IMR-90 (cell line): Measurements from ENCODE around the gene RASGRP3. TPM values are rescaled to one million over a fixed set of nuclear protein-coding genes. Genes with fewer than 3 reads are reported as not detected.

Experiments
- ATAC-seq: fragments of 200-7000 bp; cut with Tn5 transposase; 2 replicates; pipeline ENCODE4 v1.9.1; 2020; ENCODE audit warnings: low read depth, mild to moderate bottlenecking, moderate library complexity
- BruUV-seq: library from RNA; stranded (reverse); fragments of 400-500 nt; replicated peaks from 2 replicates; lab custom pipeline; 2021; lab: Mats Ljungman, UMichigan
- CTCF ChIA-PET: fragments of 300-600 bp; formaldehyde crosslinking; extraction: SDS; loops from one replicate; lab custom pipeline; 2021; ENCODE audit warnings: antibody characterized with exemption; lab: Yijun Ruan, JAX
- POLR2A ChIA-PET: fragments of 300-600 bp; sonication (Branson Sonifier 250); formaldehyde crosslinking; loops from one replicate; lab custom pipeline; 2022; ENCODE audit warnings: antibody characterized with exemption; ENCODE audit not compliant: unreplicated experiment; lab: Charles Lee
- DNase-seq: peaks from one replicate; pipeline ENCODE4 v3.0.0; 2013
- H2AFZ ChIP-seq: replicated peaks from 2 replicates; pipeline ENCODE3; 2013; ENCODE audit warnings: low read length, mild to moderate bottlenecking; ENCODE audit not compliant: poor library complexity
- H2AK5ac ChIP-seq: 2 replicates; pipeline ENCODE4 v1.6.1; 2013; ENCODE audit warnings: low read depth, low read length, inconsistent platforms
- H2AK9ac ChIP-seq: replicated peaks from 2 replicates; pipeline ENCODE3; 2013; ENCODE audit warnings: mild to moderate bottlenecking, low read depth, low read length, moderate library complexity; ENCODE audit not compliant: poor library complexity
- H2BK120ac ChIP-seq: 2 replicates; pipeline ENCODE4 v1.6.1; 2013; ENCODE audit warnings: low read depth, low read length, inconsistent platforms
- H2BK15ac ChIP-seq: 3 replicates; pipeline ENCODE4 v1.6.1; 2013; ENCODE audit warnings: low read depth, low read length, inconsistent platforms
- H2BK20ac ChIP-seq: 2 replicates; pipeline ENCODE4 v1.6.1; 2013; ENCODE audit warnings: low read depth, mild to moderate bottlenecking, inconsistent platforms, low read length, moderate library complexity
- H2BK5ac ChIP-seq: 2 replicates; pipeline ENCODE4 v1.6.1; 2013; ENCODE audit warnings: mild to moderate bottlenecking, low read depth, low read length, inconsistent platforms; ENCODE audit not compliant: poor library complexity, severe bottlenecking
- H3K14ac ChIP-seq: replicated peaks from 2 replicates; pipeline ENCODE4 v1.6.1; 2013; ENCODE audit warnings: low read depth, low read length, inconsistent platforms
- H3K18ac ChIP-seq: 2 replicates; pipeline ENCODE4 v1.6.1; 2013; ENCODE audit warnings: low read depth, low read length, control low read depth
- H3K23ac ChIP-seq: 2 replicates; pipeline ENCODE4 v1.6.1; 2013; ENCODE audit warnings: low read depth, low read length, inconsistent platforms
- H3K27ac ChIP-seq: 2 replicates; pipeline ENCODE4 v1.5.1; 2013; ENCODE audit warnings: mild to moderate bottlenecking, control low read depth, low read length; ENCODE audit not compliant: insufficient read depth
- H3K27me3 ChIP-seq: 2 replicates; pipeline ENCODE4 v1.6.1; 2013; ENCODE audit warnings: low read length; ENCODE audit not compliant: control insufficient read depth, insufficient read depth
- H3K36me3 ChIP-seq: 2 replicates; pipeline ENCODE4 v1.6.1; 2013; ENCODE audit warnings: low read length, mixed read lengths; ENCODE audit not compliant: control insufficient read depth, insufficient read depth
- H3K4ac ChIP-seq: 2 replicates; pipeline ENCODE4 v1.6.1; 2013; ENCODE audit warnings: low read depth, low read length, inconsistent platforms
- H3K4me1 ChIP-seq: 2 replicates; pipeline ENCODE4 v1.6.1; 2013; ENCODE audit warnings: low read length, mixed read lengths; ENCODE audit not compliant: control insufficient read depth, insufficient read depth
- H3K4me2 ChIP-seq: 2 replicates; pipeline ENCODE4 v1.6.1; 2013; ENCODE audit warnings: low read depth, mild to moderate bottlenecking, control low read depth, low read length, moderate library complexity
- H3K4me3 ChIP-seq: 2 replicates; pipeline ENCODE4 v1.5.1; 2013; ENCODE audit warnings: low read depth, mild to moderate bottlenecking, control low read depth, low read length, moderate library complexity; ENCODE audit not compliant: insufficient read depth
- H3K56ac ChIP-seq: 2 replicates; pipeline ENCODE4 v1.6.1; 2013; ENCODE audit warnings: low read length, inconsistent platforms; ENCODE audit not compliant: insufficient read depth; ENCODE audit errors: extremely low read depth
- H3K79me1 ChIP-seq, 2 experiments: 2 replicates each; pipeline ENCODE4 v1.6.1; 2013; ENCODE audit warnings: low read length in 2 of 2, inconsistent platforms in 1 of 2, low read depth in 1 of 2
- H3K9ac ChIP-seq: 2 replicates; pipeline ENCODE4 v1.6.1; 2013; ENCODE audit warnings: low read depth, low read length, control low read depth
- H3K9me1 ChIP-seq: 2 replicates; pipeline ENCODE4 v1.6.1; 2013; ENCODE audit warnings: low read length, inconsistent platforms; ENCODE audit not compliant: insufficient read depth
- H3K9me3 ChIP-seq: 2 replicates; pipeline ENCODE4 v1.6.1; 2013; ENCODE audit warnings: low read length; ENCODE audit not compliant: control insufficient read depth, insufficient read depth
- H4K20me1 ChIP-seq: 2 replicates; pipeline ENCODE4 v1.6.1; 2013; ENCODE audit warnings: low read length, inconsistent platforms; ENCODE audit not compliant: insufficient read depth
- H4K5ac ChIP-seq: 2 replicates; pipeline ENCODE4 v1.6.1; 2013; ENCODE audit warnings: mild to moderate bottlenecking, low read depth, low read length, control low read depth
- H4K8ac ChIP-seq, 2 experiments: 2 replicates each; pipeline ENCODE4 v1.6.1; 2013; ENCODE audit warnings: low read depth in 2 of 2, low read length in 2 of 2, control low read depth in 1 of 2, inconsistent platforms in 1 of 2
- H4K91ac ChIP-seq: 2 replicates; pipeline ENCODE4 v1.6.1; 2013; ENCODE audit warnings: low read depth, low read length, inconsistent platforms; ENCODE audit not compliant: insufficient read depth
- BHLHE40 ChIP-seq: fragments of 150-350 bp; IDR thresholded peaks from 2 replicates; pipeline ENCODE4 v1.6.1; 2016; ENCODE audit warnings: mild to moderate bottlenecking, low read depth, low read length
- CHD1 ChIP-seq: IDR thresholded peaks from 2 replicates; pipeline ENCODE4 v1.6.1; 2012; ENCODE audit warnings: low read depth, low read length, improper control_type of control experiment
- CTCF ChIP-seq: conservative IDR thresholded peaks from 2 replicates; pipeline ENCODE4 v1.5.1; 2012; ENCODE audit warnings: mild to moderate bottlenecking, low read depth, low read length, improper control_type of control experiment
- ELK1 ChIP-seq: fragments of 150-350 bp; IDR thresholded peaks from 2 replicates; pipeline ENCODE4 v1.6.1; 2016; ENCODE audit warnings: low read depth, mild to moderate bottlenecking, low read length, moderate library complexity, borderline replicate concordance
- FOS ChIP-seq: fragments of 150-350 bp; IDR thresholded peaks from 2 replicates; pipeline ENCODE4 v1.6.1; 2016; ENCODE audit warnings: low read depth, low read length
- MAFK ChIP-seq: IDR thresholded peaks from 2 replicates; pipeline ENCODE4 v1.6.1; 2012; ENCODE audit warnings: low read depth, low read length, improper control_type of control experiment
- MXI1 ChIP-seq: IDR thresholded peaks from 2 replicates; pipeline ENCODE4 v1.6.1; 2012; ENCODE audit warnings: low read depth, mild to moderate bottlenecking, low read length, moderate library complexity, borderline replicate concordance
- RAD21 ChIP-seq: IDR thresholded peaks from 2 replicates; pipeline ENCODE4 v1.6.1; 2012; ENCODE audit warnings: low read length, improper control_type of control experiment
- RCOR1 ChIP-seq: IDR thresholded peaks from 2 replicates; pipeline ENCODE4 v1.6.1; 2012; ENCODE audit warnings: mild to moderate bottlenecking, low read length, improper control_type of control experiment; ENCODE audit not compliant: insufficient replicate concordance
- RFX5 ChIP-seq: IDR thresholded peaks from 2 replicates; pipeline ENCODE4 v1.8.0; 2012; ENCODE audit warnings: low read depth, mild to moderate bottlenecking, low read length, moderate library complexity
- SMC3 ChIP-seq: fragments of 150-350 bp; IDR thresholded peaks from 2 replicates; pipeline ENCODE4 v1.6.1; 2016; ENCODE audit warnings: low read depth, mild to moderate bottlenecking, antibody characterized with exemption, low read length, moderate library complexity
- WGBS, 2 experiments: methylation state at CpG; one replicate each; pipeline versions ENCODE4 v1.1.5 to v1.1.7; 2013; ENCODE audit warnings: missing lambda C conversion rate in 2 of 2; ENCODE audit not compliant: insufficient read length in 1 of 2; ENCODE audit errors: extremely low coverage in 2 of 2; 5-methylcytosine and 5-hydroxymethylcytosine counted together
- dilution Hi-C: fragments of 300-500 bp; cut with HindIII; formaldehyde crosslinking; loops from one replicate; pipeline ENCODE4 v1.14.3; 2018; ENCODE audit warnings: low sequenced_read_pairs; ENCODE audit not compliant: unreplicated experiment
- in situ Hi-C: fragments of 300-500 bp; cut with MboI; formaldehyde crosslinking; loops from 3 replicates; pipeline ENCODE4 v1.14.3; 2019; ENCODE audit warnings: low sequenced_read_pairs, inconsistent platforms, mixed read lengths
- intact Hi-C: fragments of 100-400 bp; cut with micrococcal nuclease; formaldehyde crosslinking; loops from 2 replicates; pipeline ENCODE4 v1.10.0; 2022
- polyA plus RNA-seq, 3 experiments: library from polyadenylated mRNA; depleted of rRNA; stranded (reverse); fragments of >200 nt; gene quantifications; 2 replicates each; pipeline ENCODE4 v1.2.3, GENCODE V29; 2012; ENCODE audit warnings: low replicate concordance in 1 of 3
- total RNA-seq: library from RNA; depleted of rRNA; stranded (reverse); fragments of >200 nt; gene quantifications from 2 replicates; pipeline ENCODE4 v1.2.3, GENCODE V29; 2012

Gene RASGRP3
- total and polyA plus RNA-seq, 2 of the 4 experiments (the other 2 are of a cell fraction), result 1.7 to 3.0 TPM

DNA sequence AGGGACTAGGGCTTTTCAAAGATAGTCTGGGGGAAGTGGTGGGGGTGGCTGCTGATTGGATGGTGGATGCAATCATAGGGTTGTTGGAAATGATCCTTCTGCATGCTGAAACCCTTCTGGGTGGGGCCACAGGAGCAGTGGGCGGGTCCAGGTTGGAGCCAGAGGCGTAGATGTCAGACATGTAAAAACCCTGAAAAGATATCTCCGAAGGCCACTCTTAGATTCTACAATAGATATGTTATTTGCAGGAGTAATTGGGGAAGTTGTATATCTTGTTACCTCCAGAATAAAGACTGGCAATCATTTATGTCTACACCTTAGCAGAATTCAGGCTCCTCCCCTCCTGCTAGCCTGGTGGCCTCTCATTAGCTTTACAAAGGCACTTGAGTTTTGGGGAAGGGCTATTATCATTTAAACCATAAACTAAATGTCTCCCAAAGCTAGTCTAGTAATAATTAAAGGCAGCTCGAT, 130.8 kb downstream of the RASGRP3 start:
- dilution Hi-C loops, result no loop called here
- Histone ChIP-seq H4K20me1 (no peaks in the 10 kb centered on the region), H4K8ac (no peak overlapping the region), H3K56ac (no peak overlapping the region), H3K9me3 (no peaks in the 10 kb centered on the region), H3K27ac (no peak overlapping the region), H2BK120ac (no peak overlapping the region), H2AK5ac (no peak overlapping the region), H3K79me1 (no peaks in the 10 kb centered on the region), H3K4me1 (no peaks in the 10 kb centered on the region; the same call in 1 of the 2 replicates), H3K4ac (no peak overlapping the region), H4K91ac (no peak overlapping the region), H3K23ac (no peak overlapping the region), H3K36me3 (no peaks in the 10 kb centered on the region), H3K18ac (no peak overlapping the region), H3K27me3 (no peaks in the 10 kb centered on the region), H3K9me1 (no peaks in the 10 kb centered on the region; the same call in 1 of the 2 replicates), H4K5ac (no peak overlapping the region), H3K14ac (no peak overlapping the region), H2BK15ac (no peak overlapping the region), H3K9ac (no peak overlapping the region), H3K4me3 (no peak overlapping the region), H2BK20ac (no peak overlapping the region), H2AK9ac (no peak overlapping the region), H3K4me2 (no peak overlapping the region), H2BK5ac (no peak overlapping the region), H2AFZ (no peak overlapping the region)
- TF ChIP-seq ELK1 (no peak), RAD21 (no peak), CHD1 (no peak), MAFK (no peak), CTCF (no peak), MXI1 (no peak), SMC3 (no peak), FOS (no peak), BHLHE40 (no peak), RCOR1 (no peak), RFX5 (no peak)
- DNase-seq (no peak), ATAC-seq (no peak)
- POLR2A ChIA-PET, result no interaction called here
- intact Hi-C loops, result no loop called here
- in situ Hi-C loops, result no loop called here
- CTCF ChIA-PET, result no interaction called here
- no TSS peak for BruUV-seq
- no CpG with 5 or more reads among the region's 4 CpGs for WGBS, 2 experiments
